Effector CD4-positive, alpha-beta T cell (primary cell): ENCODE measurements around the gene CPA3.

Source experiments
- DNase-seq: peaks from one replicate; pipeline ENCODE4 v3.0.0-alpha.2; 2020

CPA3 gene

GRCh38 chr3:148861277-148861869 lies 3.7 kb upstream of the CPA3 start:
- no peak for DNase-seq

DNA sequence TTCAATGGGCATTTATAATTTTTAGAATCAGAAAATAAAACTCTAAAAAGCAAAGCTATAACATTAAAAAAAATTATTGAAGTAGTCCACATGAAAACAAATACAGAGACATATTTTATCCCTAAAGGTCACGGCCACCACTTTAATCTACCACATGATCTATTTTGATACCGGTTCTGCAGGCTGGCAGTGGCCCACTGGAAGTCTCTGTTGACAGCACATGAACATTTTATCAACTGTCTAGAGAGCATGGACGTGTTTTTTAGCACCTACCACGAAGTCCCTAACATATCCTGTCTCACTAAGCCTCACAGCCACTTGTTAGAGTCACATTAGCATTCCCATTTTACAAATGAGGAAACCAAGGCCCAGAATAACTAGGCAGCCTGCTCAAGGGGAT lies 1.8 kb upstream of the CPA3 start:
- no peak for DNase-seq

DNA sequence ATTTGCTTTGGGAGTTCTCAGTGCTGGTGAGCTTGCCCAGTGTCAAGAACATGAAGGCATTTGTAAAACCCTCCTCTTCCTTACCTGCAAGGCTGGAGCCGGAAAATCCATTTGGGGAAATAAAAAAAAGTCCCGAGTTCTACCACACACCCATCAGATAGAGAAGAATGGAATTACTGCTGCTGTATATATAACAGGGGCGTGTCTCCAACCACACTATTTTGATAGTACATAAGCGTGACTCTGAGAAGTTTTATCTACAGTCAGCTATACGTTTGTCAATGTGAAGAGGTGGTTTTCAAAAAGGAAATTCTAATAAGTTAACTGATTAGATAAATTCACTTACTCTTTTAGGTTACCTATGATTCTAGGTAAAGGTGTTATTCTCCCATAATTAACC lies 1.3 kb upstream of the CPA3 start:
- DNase-seq, result no peak

GRCh38 chr3:148866261-148866660 lies 1.2 kb downstream of the CPA3 start:
- DNase-seq, result no peak

- no peak for DNase-seq
Observed at GRCh38 chr3:148873270-148873927, 8.3 kb downstream of the CPA3 start.

- DNase-seq, result no peak
Observed at GRCh38 chr3:148873977-148874376, 8.9 kb downstream of the CPA3 start.

- no peak for DNase-seq
Observed at GRCh38 chr3:148878095-148878494, 13.0 kb downstream of the CPA3 start.

GRCh38 chr3:148879256-148879655 lies 14.2 kb downstream of the CPA3 start:
- DNase-seq, result no peak

GRCh38 chr3:148880681-148881080 lies 15.6 kb downstream of the CPA3 start:
- DNase-seq, result no peak

GRCh38 chr3:148881286-148881685 lies 16.2 kb downstream of the CPA3 start:
- no peak for DNase-seq

DNA sequence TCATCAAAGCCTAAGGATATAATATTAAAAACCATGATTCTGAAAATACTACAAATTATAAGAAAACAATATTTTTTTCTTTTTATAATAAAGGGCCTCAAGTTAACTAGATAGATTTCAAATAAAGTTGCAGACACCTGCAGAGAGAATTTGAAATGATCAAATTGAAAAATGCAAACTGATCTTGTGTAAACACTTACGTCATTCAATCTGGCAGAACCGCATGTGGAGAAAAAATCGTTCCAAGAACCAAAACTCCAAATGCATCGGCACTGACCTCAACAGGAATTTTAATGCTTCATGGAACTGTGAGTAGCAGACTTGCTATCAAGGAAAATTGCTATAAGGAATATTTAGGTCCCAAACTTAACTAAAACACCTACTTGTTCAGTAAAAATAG lies 17.2 kb downstream of the CPA3 start:
- no peak for DNase-seq

GRCh38 chr3:148883163-148883562 lies 18.1 kb downstream of the CPA3 start:
- DNase-seq, result no peak

- DNase-seq, result no peak
Observed at GRCh38 chr3:148884261-148884660, 19.2 kb downstream of the CPA3 start.

GRCh38 chr3:148889828-148890227 lies 24.7 kb downstream of the CPA3 start:
- no peak for DNase-seq

DNA sequence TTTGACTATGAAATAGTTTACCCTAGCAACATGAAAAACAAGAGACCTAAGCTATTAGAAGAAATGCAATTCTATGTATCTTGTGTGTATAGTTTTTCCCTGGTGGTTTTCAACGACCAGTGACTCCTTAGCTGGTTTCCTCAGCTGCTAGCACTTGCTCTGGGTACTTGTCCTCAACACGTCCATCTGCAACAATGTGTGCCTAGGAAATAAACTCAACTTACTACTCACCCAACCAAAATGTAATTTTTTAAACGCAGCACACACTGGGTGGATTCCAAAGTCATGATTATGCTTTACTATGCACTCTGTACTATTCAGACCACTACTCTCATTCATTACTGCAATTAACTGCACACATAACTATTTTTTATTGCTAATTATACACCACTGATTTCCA lies 31.0 kb downstream of the CPA3 start:
- DNase-seq, result no peak

DNA sequence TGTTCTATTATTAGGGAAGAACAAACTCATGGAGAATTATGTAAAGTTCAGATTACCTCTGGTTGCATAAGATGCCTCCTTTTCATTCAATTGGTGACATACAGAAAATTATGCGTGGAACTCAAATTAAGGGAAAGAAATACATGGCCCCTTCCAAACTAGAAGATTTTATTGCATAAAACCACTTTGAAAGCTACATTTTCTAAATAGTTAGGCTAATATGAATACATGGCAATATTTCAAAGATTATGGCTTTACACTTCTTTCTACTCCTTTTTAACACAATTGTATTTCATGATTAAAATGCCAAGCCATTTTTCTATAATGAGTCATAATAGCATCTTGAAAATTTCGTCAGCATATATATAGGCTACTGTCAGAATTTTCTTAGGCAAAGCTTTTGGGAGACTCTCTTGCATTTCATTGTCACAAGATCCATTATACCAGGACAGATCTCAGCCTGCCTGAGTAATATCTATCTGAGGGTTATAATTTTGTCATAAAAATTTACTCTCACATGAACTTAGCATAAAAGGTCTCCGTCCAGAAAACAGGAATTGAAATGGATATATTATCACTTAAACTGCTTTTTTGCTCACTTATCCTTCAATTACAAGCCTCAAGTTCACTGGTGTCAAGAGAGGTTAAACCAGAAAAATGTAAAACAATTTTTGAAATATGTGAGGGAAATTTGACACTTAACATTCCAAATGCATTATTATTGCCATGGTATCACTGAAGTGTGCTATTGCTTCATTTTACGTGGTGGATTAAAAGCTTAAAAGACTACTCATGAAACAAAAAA lies 37.1 kb downstream of the CPA3 start:
- DNase-seq, result no peak

DNA sequence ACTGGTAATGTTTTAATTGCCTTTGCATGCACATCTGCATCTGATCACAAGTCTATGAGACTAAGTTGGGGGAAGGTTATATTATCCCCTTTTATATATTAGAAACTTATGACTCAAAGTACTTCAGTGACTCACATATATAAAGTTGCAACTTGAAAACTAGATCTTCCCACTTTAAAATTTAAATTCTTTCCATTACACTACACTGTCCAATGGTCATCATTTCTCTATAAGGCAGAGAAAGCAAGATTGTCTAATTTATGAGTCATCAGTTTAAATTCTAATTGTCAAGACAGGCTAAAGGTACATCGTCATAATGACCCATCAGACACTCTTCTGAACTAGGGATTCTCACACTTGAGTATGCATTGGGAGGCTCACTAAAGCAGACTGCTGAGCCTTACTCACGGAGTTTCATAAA lies 37.9 kb downstream of the CPA3 start:
- no peak for DNase-seq

DNA sequence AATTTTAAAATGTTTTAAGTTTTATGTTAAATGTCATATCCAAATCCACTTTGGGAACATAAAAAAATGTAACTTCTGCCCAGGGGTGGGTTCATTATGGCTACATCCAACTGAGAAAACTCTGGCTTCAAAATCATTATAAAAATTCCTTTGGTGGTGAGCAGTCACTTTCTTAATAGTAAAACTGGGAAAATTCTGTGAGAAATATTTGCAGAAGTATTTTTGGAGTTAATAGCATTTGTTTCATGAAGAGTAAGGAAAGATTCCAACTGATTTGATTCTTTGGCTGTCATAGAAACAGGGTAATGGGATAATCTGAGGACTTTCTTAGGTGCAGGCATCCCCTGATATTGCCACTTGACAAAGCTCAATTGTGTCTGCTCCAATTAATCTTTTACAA lies 38.8 kb downstream of the CPA3 start:
- DNase-seq, result no peak

DNA sequence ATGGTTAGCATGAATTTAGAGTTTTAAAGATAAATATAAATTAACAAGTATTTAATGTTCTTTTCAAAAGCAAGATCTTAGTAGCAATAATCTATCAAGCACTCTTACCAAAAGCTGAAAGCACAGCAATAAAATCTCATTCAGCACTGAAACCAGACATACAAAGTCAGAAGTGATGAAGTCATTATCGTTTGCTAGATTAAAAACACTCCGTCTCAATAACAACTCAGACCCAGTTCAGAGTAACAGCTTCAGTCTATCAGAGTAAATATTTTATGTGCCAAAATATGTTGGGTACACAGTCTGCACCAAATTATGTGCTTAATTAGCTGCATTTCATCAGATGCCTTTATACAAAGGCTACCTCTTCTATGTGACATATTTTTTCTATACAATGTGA lies 41.6 kb downstream of the CPA3 start:
- no peak for DNase-seq

GRCh38 chr3:148911173-148911572 lies 46.1 kb downstream of the CPA3 start:
- no peak for DNase-seq

- DNase-seq, result no peak
Observed at GRCh38 chr3:148911592-148911991, 46.5 kb downstream of the CPA3 start.

DNA sequence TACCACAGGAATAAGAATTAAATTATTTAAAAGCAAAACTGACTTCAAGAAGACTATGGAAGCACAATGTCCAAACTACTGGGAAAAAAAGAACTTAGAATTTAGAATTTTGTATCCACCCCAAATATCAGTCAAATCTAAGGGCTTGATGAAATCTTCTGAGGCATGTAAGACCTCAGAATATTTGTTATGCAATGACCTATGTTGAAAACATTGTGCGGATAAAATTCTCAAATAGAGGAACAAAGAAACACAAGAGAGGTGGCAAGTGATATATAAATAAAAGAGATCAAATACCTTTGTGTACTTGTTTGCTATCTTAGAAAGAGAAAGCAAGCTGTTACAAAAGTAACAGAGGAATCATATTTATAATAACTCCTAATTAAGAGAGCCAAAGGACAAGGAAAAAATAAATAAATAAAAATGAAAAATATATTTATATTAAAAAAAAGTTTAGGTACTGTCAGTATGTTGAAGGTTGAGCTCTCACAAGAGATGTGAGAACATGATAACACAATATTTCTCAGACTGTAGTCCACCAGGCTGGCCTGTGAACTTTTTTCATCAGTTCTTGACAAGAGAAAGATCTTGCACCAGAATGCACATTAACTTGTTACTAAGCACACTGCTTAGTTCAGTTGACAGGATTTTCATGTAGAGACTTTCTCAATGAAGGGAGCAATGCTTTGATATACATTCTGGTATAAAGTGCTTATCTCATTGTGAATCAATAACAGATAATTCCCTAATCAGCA lies 50.0 kb downstream of the CPA3 start:
- DNase-seq, result no peak

DNA sequence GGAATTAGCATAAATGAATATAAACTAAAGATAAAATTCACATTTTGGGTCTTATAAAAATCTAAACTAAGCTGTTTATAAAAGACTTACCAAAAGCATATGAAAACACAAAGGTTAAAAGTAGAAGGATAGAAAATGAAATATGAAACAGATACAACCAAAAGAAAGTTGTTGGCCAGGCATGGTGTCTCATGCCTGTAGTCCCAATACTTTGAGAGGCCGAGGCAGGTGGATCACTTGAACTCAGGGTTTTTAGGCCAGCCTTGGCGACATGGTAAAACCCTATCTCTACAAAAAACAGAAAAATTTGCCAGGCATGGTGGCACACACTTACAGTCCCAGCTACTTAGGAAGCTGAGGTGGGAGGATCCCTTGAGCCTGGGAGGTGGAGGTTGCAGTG lies 51.0 kb downstream of the CPA3 start:
- no peak for DNase-seq
